GM19099 (cell line): ENCODE measurements around the gene MYBPH.

Experiments used
- POLR2A ChIP-seq: IDR thresholded peaks from 3 replicates; pipeline ENCODE4 v1.6.1; 2011; ENCODE audit warnings: low read depth; ENCODE audit not compliant: insufficient read length; ENCODE audit errors: extremely low read depth

Gene MYBPH

GRCh38 chr1:203206129-203206687 is 30.6 kb upstream of the MYBPH start:
- TF ChIP-seq POLR2A = no peak

- no peak for TF ChIP-seq POLR2A
These were observed 29.1 kb upstream of the MYBPH start for GRCh38 chr1:203204756-203205155.

GRCh38 chr1:203202431-203203245 is 27.0 kb upstream of the MYBPH start:
- TF ChIP-seq POLR2A = no peak

- TF ChIP-seq POLR2A = no peak
These were observed 26.0 kb upstream of the MYBPH start for GRCh38 chr1:203201516-203202205.

GRCh38 chr1:203200916-203201315 is 25.3 kb upstream of the MYBPH start:
- no peak for TF ChIP-seq POLR2A

GRCh38 chr1:203199816-203200571 is 24.4 kb upstream of the MYBPH start:
- TF ChIP-seq POLR2A = no peak

GRCh38 chr1:203199481-203199815 is 23.8 kb upstream of the MYBPH start:
- no peak for TF ChIP-seq POLR2A

GRCh38 chr1:203199002-203199401 is 23.4 kb upstream of the MYBPH start:
- TF ChIP-seq POLR2A = no peak

GRCh38 chr1:203197625-203198024 is 22.0 kb upstream of the MYBPH start:
- no peak for TF ChIP-seq POLR2A

- no peak for TF ChIP-seq POLR2A
These were observed 20.7 kb upstream of the MYBPH start for GRCh38 chr1:203196371-203196770.

- no peak for TF ChIP-seq POLR2A
These were observed 15.3 kb upstream of the MYBPH start for GRCh38 chr1:203190949-203191348.

GRCh38 chr1:203189951-203190352 is 14.3 kb upstream of the MYBPH start:
- TF ChIP-seq POLR2A = no peak

GRCh38 chr1:203188686-203189232 is 13.1 kb upstream of the MYBPH start:
- no peak for TF ChIP-seq POLR2A

- no peak for TF ChIP-seq POLR2A
These were observed 12.2 kb upstream of the MYBPH start for GRCh38 chr1:203187689-203188264.

GRCh38 chr1:203187304-203187685 is 11.7 kb upstream of the MYBPH start:
- no peak for TF ChIP-seq POLR2A
